HepG2 (cell line): Measurements from ENCODE around the gene LAPTM4A. TPM values are rescaled to one million over a fixed set of nuclear protein-coding genes. Genes with fewer than 3 reads are reported as not detected.

ENCODE experiments used
- ARNTL ChIP-seq: sonication (generic); formaldehyde crosslinking; IDR thresholded peaks from 2 replicates; pipeline ENCODE4 v1.4.0; 2020; ENCODE audit warnings: mild to moderate bottlenecking, missing genetic modification reagents
- MAZ ChIP-seq, 2 experiments: sonication (generic) in 1 of 2; formaldehyde crosslinking in 1 of 2; IDR thresholded peaks; 2 replicates each; pipeline versions ENCODE4 v1.5.0 to v1.6.1; 2012 to 2020; ENCODE audit warnings: low read depth in 2 of 2, mild to moderate bottlenecking in 2 of 2, borderline replicate concordance in 1 of 2, improper control_type of control experiment in 1 of 2, low read length in 1 of 2, missing genetic modification reagents in 1 of 2, moderate library complexity in 1 of 2
- NFE2L2 ChIP-seq: fragments of 150-350 bp; IDR thresholded peaks from 2 replicates; pipeline ENCODE4 v1.6.1; 2014; ENCODE audit warnings: low read length
- NPAS2 ChIP-seq: sonication (generic); formaldehyde crosslinking; IDR thresholded peaks from 2 replicates; pipeline ENCODE4 v1.8.0; 2022; ENCODE audit warnings: mild to moderate bottlenecking, missing genetic modification reagents, borderline replicate concordance
- PAWR ChIP-seq: sonication (generic); formaldehyde crosslinking; IDR thresholded peaks from 2 replicates; pipeline ENCODE4 v1.4.0; 2020; ENCODE audit warnings: missing genetic modification reagents, mild to moderate bottlenecking, borderline replicate concordance
- POLR2A ChIP-seq, 2 experiments: IDR thresholded peaks; 2 replicates each; pipeline ENCODE4 v1.6.1; 2011; ENCODE audit warnings: low read depth in 2 of 2, low read length in 2 of 2, mild to moderate bottlenecking in 1 of 2, moderate library complexity in 1 of 2; ENCODE audit not compliant: insufficient read depth in 1 of 2
- ZNF251 ChIP-seq: sonication (generic); formaldehyde crosslinking; IDR thresholded peaks from 2 replicates; pipeline ENCODE4 v1.9.0; 2021; ENCODE audit warnings: mild to moderate bottlenecking, missing genetic modification reagents
- ZNF577 ChIP-seq: sonication (generic); formaldehyde crosslinking; IDR thresholded peaks from 2 replicates; pipeline ENCODE4 v1.4.0; 2020; ENCODE audit warnings: mild to moderate bottlenecking, low read depth, missing genetic modification reagents, borderline replicate concordance
- ZNF747 ChIP-seq: sonication (generic); formaldehyde crosslinking; IDR thresholded peaks from 2 replicates; pipeline ENCODE4 v1.8.1; 2023; ENCODE audit warnings: missing genetic modification reagents, mild to moderate bottlenecking, borderline replicate concordance
- ZSCAN9 ChIP-seq: IDR thresholded peaks from 2 replicates; pipeline ENCODE4 v1.6.1; 2016; ENCODE audit warnings: borderline replicate concordance
- polyA plus RNA-seq, 8 experiments: library from polyadenylated mRNA; depleted of rRNA in 3 of 8; stranded (reverse) in 7 of 8; unstranded in 1 of 8; fragments of >200 nt; fragmentation: Illumina TruSeq in 4 of 8; extraction: Trizol in 4 of 8; gene quantifications; 2 replicates each; pipeline versions ENCODE4 v1.2.1 to v1.2.3, GENCODE V29; 2011 to 2016; ENCODE audit warnings: low read depth in 4 of 8, missing spikeins in 1 of 8, mixed read lengths in 1 of 8; ENCODE audit not compliant: insufficient read depth in 1 of 8
- total RNA-seq, 5 experiments: library from RNA; depleted of rRNA; stranded (reverse); fragments of >200 nt; fragmentation: Illumina TruSeq; extraction: Trizol; gene quantifications; 2 replicates each; pipeline ENCODE4 v1.2.3, GENCODE V29; 2016; ENCODE audit warnings: low read depth in 1 of 5
- TF ChIP-seq, protein P1 (sequence below): IDR thresholded peaks from 2 replicates; pipeline ENCODE4 v1.6.1; 2016
- TF ChIP-seq, protein P2 (sequence below), 2 experiments: sonication (generic) in 1 of 2; formaldehyde crosslinking in 1 of 2; IDR thresholded peaks; 2 replicates each; pipeline versions ENCODE4 v1.4.0 to v1.6.1; 2016 to 2020; ENCODE audit warnings: borderline replicate concordance in 1 of 2, low read depth in 1 of 2, mild to moderate bottlenecking in 1 of 2, missing genetic modification reagents in 1 of 2
- TF ChIP-seq, protein P3 (sequence below): IDR thresholded peaks from 2 replicates; pipeline ENCODE4 v1.6.1; 2016; ENCODE audit warnings: missing biosample characterization, missing genetic modification reagents, low read depth
- TF ChIP-seq, protein P4 (sequence below): sonication (generic); formaldehyde crosslinking; IDR thresholded peaks from 2 replicates; pipeline ENCODE4 v1.8.0; 2022; ENCODE audit warnings: mild to moderate bottlenecking, missing genetic modification reagents
- TF ChIP-seq, protein P5 (sequence below): IDR thresholded peaks from 2 replicates; pipeline ENCODE4 v1.6.1; 2016; ENCODE audit warnings: missing compliant biosample characterization, missing genetic modification reagents, borderline replicate concordance
- TF ChIP-seq, protein P6 (sequence below): sonication (generic); formaldehyde crosslinking; IDR thresholded peaks from 2 replicates; pipeline ENCODE4 v1.4.0; 2020; ENCODE audit warnings: missing genetic modification reagents

The LAPTM4A gene
- total and polyA plus RNA-seq, 2 of the 13 experiments (the other 11 are each of a cell fraction or from before 2014, with no cell fraction given): 116 to 558 TPM

DNA sequence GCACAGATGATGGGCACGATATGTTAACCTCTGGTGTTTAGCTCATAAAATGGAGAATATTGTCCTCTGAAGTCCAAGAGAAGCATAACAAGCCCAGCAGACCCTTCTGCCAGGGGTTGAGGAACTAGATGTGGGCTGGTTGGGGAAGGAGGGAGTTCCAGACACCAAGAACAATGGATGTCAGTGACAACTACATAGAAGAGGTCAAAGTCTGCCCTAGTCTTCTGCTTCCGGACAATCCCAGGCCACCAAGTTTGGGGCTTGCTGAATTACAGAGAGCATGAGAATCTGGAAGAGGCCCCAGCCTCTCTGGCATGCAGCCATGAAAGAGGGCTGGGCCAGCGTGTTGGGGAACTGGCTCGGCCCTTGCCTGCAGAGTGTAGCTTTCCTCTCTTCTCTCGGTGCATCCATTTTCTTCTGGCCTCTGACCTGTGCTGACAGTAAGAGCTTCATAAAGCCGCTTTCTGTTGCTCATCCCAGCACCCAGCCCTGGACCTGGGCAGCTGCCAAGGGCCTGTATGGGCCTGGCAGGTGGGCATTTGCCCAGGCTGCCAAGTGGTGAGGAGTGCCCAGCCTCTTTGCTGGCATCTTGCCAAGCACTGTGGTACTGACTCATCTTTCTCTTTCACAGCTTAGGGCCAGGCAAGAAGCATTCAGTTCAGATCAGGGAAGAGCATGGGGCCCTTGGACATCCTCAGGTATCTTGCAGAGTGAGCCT lies 14.6 kb upstream of the LAPTM4A start (continued):
- TF ChIP-seq, protein P1, sequence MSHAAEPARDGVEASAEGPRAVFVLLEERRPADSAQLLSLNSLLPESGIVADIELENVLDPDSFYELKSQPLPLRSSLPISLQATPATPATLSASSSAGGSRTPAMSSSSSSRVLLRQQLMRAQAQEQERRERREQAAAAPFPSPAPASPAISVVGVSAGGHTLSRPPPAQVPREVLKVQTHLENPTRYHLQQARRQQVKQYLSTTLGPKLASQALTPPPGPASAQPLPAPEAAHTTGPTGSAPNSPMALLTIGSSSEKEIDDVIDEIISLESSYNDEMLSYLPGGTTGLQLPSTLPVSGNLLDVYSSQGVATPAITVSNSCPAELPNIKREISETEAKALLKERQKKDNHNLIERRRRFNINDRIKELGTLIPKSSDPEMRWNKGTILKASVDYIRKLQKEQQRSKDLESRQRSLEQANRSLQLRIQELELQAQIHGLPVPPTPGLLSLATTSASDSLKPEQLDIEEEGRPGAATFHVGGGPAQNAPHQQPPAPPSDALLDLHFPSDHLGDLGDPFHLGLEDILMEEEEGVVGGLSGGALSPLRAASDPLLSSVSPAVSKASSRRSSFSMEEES: 0 out of 2 replicates have a peak, but pooled peaks have one; percentile 18
- TF ChIP-seq, protein P2, sequence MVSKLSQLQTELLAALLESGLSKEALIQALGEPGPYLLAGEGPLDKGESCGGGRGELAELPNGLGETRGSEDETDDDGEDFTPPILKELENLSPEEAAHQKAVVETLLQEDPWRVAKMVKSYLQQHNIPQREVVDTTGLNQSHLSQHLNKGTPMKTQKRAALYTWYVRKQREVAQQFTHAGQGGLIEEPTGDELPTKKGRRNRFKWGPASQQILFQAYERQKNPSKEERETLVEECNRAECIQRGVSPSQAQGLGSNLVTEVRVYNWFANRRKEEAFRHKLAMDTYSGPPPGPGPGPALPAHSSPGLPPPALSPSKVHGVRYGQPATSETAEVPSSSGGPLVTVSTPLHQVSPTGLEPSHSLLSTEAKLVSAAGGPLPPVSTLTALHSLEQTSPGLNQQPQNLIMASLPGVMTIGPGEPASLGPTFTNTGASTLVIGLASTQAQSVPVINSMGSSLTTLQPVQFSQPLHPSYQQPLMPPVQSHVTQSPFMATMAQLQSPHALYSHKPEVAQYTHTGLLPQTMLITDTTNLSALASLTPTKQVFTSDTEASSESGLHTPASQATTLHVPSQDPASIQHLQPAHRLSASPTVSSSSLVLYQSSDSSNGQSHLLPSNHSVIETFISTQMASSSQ (IDR thresholded peaks at IDR 0.05; ENCODE audit: low read depth): no peak
- TF ChIP-seq, protein P2 (CRISPR knock-in tag; IDR thresholded peaks at IDR 0.05; ENCODE audit: borderline replicate concordance): peak; percentile 71; the same call in 1 of the 2 replicates
- TF ChIP-seq POLR2A (IDR thresholded peaks at IDR 0.05; ENCODE audit: insufficient read depth in 1 of 2, low read depth in 2 of 2, low read length in 2 of 2) (no peak), NFE2L2 (no peak), ZNF251 (CRISPR knock-in tag) (no peak), ZNF577 (no peak), NPAS2 (CRISPR knock-in tag) (no peak), ZSCAN9 (no peak), ZNF747 (CRISPR knock-in tag) (peak; percentile 65; the same call in 1 of the 2 replicates), PAWR (CRISPR knock-in tag) (no peak), ARNTL (CRISPR knock-in tag) (no peak), MAZ (IDR thresholded peaks at IDR 0.05; ENCODE audit: borderline replicate concordance, low read depth, low read length) (0 out of 2 replicates have a peak, but pooled peaks have one; percentile 30), MAZ (CRISPR knock-in tag; IDR thresholded peaks at IDR 0.05; ENCODE audit: low read depth) (no peak)
- TF ChIP-seq, protein P3, sequence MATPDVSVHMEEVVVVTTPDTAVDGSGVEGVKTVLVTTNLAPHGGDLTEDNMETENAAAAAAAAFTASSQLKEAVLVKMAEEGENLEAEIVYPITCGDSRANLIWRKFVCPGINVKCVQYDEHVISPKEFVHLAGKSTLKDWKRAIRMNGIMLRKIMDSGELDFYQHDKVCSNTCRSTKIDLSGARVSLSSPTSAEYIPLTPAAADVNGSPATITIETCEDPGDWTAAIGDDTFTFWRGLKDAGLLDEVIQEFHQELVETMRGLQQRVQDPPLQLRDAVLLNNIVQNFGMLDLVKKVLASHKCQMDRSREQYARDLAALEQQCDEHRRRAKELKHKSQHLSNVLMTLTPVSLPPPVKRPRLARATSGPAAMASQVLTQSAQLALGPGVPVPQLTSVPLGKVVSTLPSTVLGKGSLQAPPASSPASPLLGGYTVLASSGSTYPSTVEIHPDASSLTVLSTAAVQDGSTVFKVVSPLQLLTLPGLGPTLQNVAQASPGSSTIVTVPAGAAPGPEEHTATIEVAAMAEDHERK (CRISPR knock-in tag): no peak; the same call in 1 of the 2 replicates
- TF ChIP-seq, protein P4, sequence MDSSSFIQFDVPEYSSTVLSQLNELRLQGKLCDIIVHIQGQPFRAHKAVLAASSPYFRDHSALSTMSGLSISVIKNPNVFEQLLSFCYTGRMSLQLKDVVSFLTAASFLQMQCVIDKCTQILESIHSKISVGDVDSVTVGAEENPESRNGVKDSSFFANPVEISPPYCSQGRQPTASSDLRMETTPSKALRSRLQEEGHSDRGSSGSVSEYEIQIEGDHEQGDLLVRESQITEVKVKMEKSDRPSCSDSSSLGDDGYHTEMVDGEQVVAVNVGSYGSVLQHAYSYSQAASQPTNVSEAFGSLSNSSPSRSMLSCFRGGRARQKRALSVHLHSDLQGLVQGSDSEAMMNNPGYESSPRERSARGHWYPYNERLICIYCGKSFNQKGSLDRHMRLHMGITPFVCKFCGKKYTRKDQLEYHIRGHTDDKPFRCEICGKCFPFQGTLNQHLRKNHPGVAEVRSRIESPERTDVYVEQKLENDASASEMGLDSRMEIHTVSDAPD (CRISPR knock-in tag): no peak
- TF ChIP-seq, protein P5, sequence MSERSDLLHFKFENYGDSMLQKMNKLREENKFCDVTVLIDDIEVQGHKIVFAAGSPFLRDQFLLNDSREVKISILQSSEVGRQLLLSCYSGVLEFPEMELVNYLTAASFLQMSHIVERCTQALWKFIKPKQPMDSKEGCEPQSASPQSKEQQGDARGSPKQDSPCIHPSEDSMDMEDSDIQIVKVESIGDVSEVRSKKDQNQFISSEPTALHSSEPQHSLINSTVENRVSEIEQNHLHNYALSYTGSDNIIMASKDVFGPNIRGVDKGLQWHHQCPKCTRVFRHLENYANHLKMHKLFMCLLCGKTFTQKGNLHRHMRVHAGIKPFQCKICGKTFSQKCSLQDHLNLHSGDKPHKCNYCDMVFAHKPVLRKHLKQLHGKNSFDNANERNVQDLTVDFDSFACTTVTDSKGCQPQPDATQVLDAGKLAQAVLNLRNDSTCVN: peak; percentile 78; the same call in 1 of the 2 replicates
- TF ChIP-seq, protein P6, sequence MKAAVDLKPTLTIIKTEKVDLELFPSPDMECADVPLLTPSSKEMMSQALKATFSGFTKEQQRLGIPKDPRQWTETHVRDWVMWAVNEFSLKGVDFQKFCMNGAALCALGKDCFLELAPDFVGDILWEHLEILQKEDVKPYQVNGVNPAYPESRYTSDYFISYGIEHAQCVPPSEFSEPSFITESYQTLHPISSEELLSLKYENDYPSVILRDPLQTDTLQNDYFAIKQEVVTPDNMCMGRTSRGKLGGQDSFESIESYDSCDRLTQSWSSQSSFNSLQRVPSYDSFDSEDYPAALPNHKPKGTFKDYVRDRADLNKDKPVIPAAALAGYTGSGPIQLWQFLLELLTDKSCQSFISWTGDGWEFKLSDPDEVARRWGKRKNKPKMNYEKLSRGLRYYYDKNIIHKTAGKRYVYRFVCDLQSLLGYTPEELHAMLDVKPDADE (CRISPR knock-in tag): no peak
